H1 (cell line): ENCODE data around the gene PTPN13. TPM values are rescaled to one million over a fixed set of nuclear protein-coding genes. Genes with fewer than 3 reads are reported as not detected.

Experiments used
- CTCF ChIA-PET: fragments of 300-600 bp; sonication (Branson Sonifier 250); formaldehyde crosslinking; loops from one replicate; lab custom pipeline; 2021; ENCODE audit not compliant: partially characterized antibody; lab: Charles Lee
- POLR2A ChIA-PET: fragments of 300-600 bp; sonication (Branson Sonifier 250); formaldehyde crosslinking; loops from one replicate; lab custom pipeline; 2021; ENCODE audit warnings: inconsistent platforms; ENCODE audit not compliant: partially characterized antibody; lab: Charles Lee
- DNase-seq, 2 experiments: peaks; one replicate each; pipeline versions ENCODE4 v3.0.0 to v3.0.0-alpha.2; 2010 to 2022; ENCODE audit warnings: low spot score in 2 of 2, low read depth in 1 of 2, mixed read lengths in 1 of 2
- FAIRE-seq: peaks from 2 replicates; lab custom pipeline; 2011; peaks lifted over from hg19 to GRCh38; lab: Jason Lieb, UNC
- H2AFZ ChIP-seq: 2 replicates; pipeline ENCODE4 v1.8.1; 2012; ENCODE audit warnings: low read length, inconsistent platforms
- H2AK5ac ChIP-seq: 2 replicates; pipeline ENCODE4 v1.6.1; 2013; ENCODE audit warnings: low read depth, low read length
- H2BK120ac ChIP-seq: replicated peaks from 2 replicates; pipeline ENCODE3; 2013; ENCODE audit warnings: low read depth, low read length, inconsistent platforms
- H2BK12ac ChIP-seq: 2 replicates; pipeline ENCODE4 v1.6.1; 2013; ENCODE audit warnings: low read depth, low read length
- H2BK15ac ChIP-seq: 2 replicates; pipeline ENCODE4 v1.6.1; 2013; ENCODE audit warnings: low read length
- H2BK20ac ChIP-seq: 2 replicates; pipeline ENCODE4 v1.6.1; 2013; ENCODE audit warnings: low read length
- H2BK5ac ChIP-seq: 2 replicates; pipeline ENCODE4 v1.6.1; 2013; ENCODE audit warnings: low read depth, low read length
- H3K14ac ChIP-seq: 2 replicates; pipeline ENCODE4 v1.6.1; 2013; ENCODE audit warnings: inconsistent platforms; ENCODE audit not compliant: insufficient read length
- H3K18ac ChIP-seq: 2 replicates; pipeline ENCODE4 v1.6.1; 2013; ENCODE audit warnings: low read length; ENCODE audit errors: extremely low read depth
- H3K23ac ChIP-seq: 2 replicates; pipeline ENCODE4 v1.6.1; 2013; ENCODE audit warnings: inconsistent platforms; ENCODE audit not compliant: insufficient read length
- H3K23me2 ChIP-seq: 2 replicates; pipeline ENCODE4 v1.6.1; 2013; ENCODE audit warnings: low read depth, low read length
- H3K27ac ChIP-seq: 2 replicates; pipeline ENCODE4 v1.6.1; 2011; ENCODE audit warnings: low read depth, low read length, inconsistent platforms
- H3K27me3 ChIP-seq, 4 experiments: replicated peaks in 1 of 4; 1 replicate in 1 of 4; 2 replicates in 3 of 4; pipeline versions ENCODE4 v1.6.1 to v1.8.1; 2011 to 2013; ENCODE audit warnings: low read length in 3 of 4, mild to moderate bottlenecking in 3 of 4, inconsistent platforms in 2 of 4, mixed read lengths in 2 of 4, moderate library complexity in 1 of 4; ENCODE audit not compliant: control insufficient read depth in 3 of 4, insufficient read depth in 3 of 4; ENCODE audit errors: extremely low read depth in 1 of 4
- H3K36me3 ChIP-seq, 4 experiments: 2 replicates each; pipeline versions ENCODE4 v1.6.1 to v1.8.1; 2011 to 2013; ENCODE audit warnings: mild to moderate bottlenecking in 4 of 4, low read length in 3 of 4, moderate library complexity in 2 of 4, control low read depth in 1 of 4, inconsistent platforms in 1 of 4; ENCODE audit not compliant: insufficient read depth in 4 of 4, control insufficient read depth in 2 of 4
- H3K4ac ChIP-seq: replicated peaks from 2 replicates; pipeline ENCODE3; 2013; ENCODE audit warnings: low read length, low read depth, mixed read lengths, inconsistent platforms; ENCODE audit not compliant: insufficient read length
- H3K4me1 ChIP-seq, 4 experiments: replicated peaks in 1 of 4; 1 replicate in 1 of 4; 2 replicates in 3 of 4; pipeline versions ENCODE4 v1.6.1 to v1.8.1; 2011 to 2013; ENCODE audit warnings: low read length in 3 of 4, inconsistent platforms in 2 of 4, mixed read lengths in 1 of 4; ENCODE audit not compliant: insufficient read depth in 4 of 4, control insufficient read depth in 3 of 4
- H3K4me2 ChIP-seq, 2 experiments: 2 replicates each; pipeline versions ENCODE4 v1.6.1 to v1.8.1; 2011 to 2013; ENCODE audit warnings: low read depth in 2 of 2, low read length in 2 of 2, control low read depth in 1 of 2, inconsistent platforms in 1 of 2, mild to moderate bottlenecking in 1 of 2; ENCODE audit not compliant: insufficient read depth in 1 of 2
- H3K4me3 ChIP-seq, 4 experiments: fragments of 200-600, 300-600 bp in 1 of 4; sonication (generic), shearing (Covaris generic), sonication (Bioruptor Twin) in 1 of 4; 2 replicates each; pipeline versions ENCODE4 v1.5.1 to v1.8.1; 2011 to 2016; ENCODE audit warnings: low read length in 4 of 4, low read depth in 3 of 4, control low read depth in 2 of 4, inconsistent platforms in 2 of 4, mild to moderate bottlenecking in 2 of 4, mixed read lengths in 1 of 4, moderate library complexity in 1 of 4; ENCODE audit not compliant: insufficient read depth in 2 of 4; ENCODE audit errors: extremely low read depth in 1 of 4
- H3K56ac ChIP-seq: replicated peaks from 2 replicates; pipeline ENCODE3; 2013; ENCODE audit warnings: low read depth, mild to moderate bottlenecking, mixed read lengths, low read length, inconsistent platforms; ENCODE audit not compliant: insufficient read length
- H3K79me1 ChIP-seq: 2 replicates; pipeline ENCODE4 v1.6.1; 2013; ENCODE audit warnings: low read depth, low read length, control low read depth
- H3K79me2 ChIP-seq, 2 experiments: 2 replicates each; pipeline versions ENCODE4 v1.6.1 to v1.8.1; 2012 to 2013; ENCODE audit warnings: low read length in 2 of 2, mild to moderate bottlenecking in 2 of 2, inconsistent platforms in 1 of 2; ENCODE audit not compliant: insufficient read depth in 2 of 2, control insufficient read depth in 1 of 2
- H3K9ac ChIP-seq, 4 experiments: replicated peaks in 1 of 4; 1 replicate in 1 of 4; 2 replicates in 3 of 4; pipeline versions ENCODE4 v1.6.1 to v1.8.1; 2011 to 2013; ENCODE audit warnings: low read depth in 3 of 4, low read length in 3 of 4, control low read depth in 2 of 4, mild to moderate bottlenecking in 2 of 4, moderate library complexity in 2 of 4, inconsistent platforms in 1 of 4; ENCODE audit errors: extremely low read depth in 1 of 4
- H3K9me3 ChIP-seq, 2 experiments: 2 replicates each; pipeline versions ENCODE4 v1.6.1 to v1.8.1; 2012 to 2013; ENCODE audit warnings: mild to moderate bottlenecking in 2 of 2, moderate library complexity in 2 of 2, control low read depth in 1 of 2, inconsistent platforms in 1 of 2, low read depth in 1 of 2, low read length in 1 of 2, mixed read lengths in 1 of 2; ENCODE audit not compliant: insufficient read depth in 2 of 2
- H4K20me1 ChIP-seq, 2 experiments: replicated peaks in 1 of 2; 2 replicates each; pipeline versions ENCODE3 to v1.8.1; 2011 to 2013; ENCODE audit warnings: inconsistent platforms in 2 of 2, low read length in 2 of 2, mild to moderate bottlenecking in 1 of 2; ENCODE audit not compliant: insufficient read depth in 2 of 2, control insufficient read depth in 1 of 2
- H4K5ac ChIP-seq: 2 replicates; pipeline ENCODE4 v1.6.1; 2013; ENCODE audit warnings: low read length, low read depth, mixed read lengths, inconsistent platforms; ENCODE audit not compliant: insufficient read length
- H4K8ac ChIP-seq: 2 replicates; pipeline ENCODE4 v1.8.0; 2013; ENCODE audit warnings: mild to moderate bottlenecking, moderate library complexity, low read length, inconsistent platforms; ENCODE audit not compliant: insufficient read depth; ENCODE audit errors: extremely low read depth
- H4K91ac ChIP-seq: replicated peaks from 2 replicates; pipeline ENCODE3; 2013; ENCODE audit warnings: low read length, mixed read lengths, inconsistent platforms; ENCODE audit not compliant: insufficient read length
- FOSL1 ChIP-seq: IDR thresholded peaks from 2 replicates; pipeline ENCODE4 v1.6.1; 2011; ENCODE audit warnings: mild to moderate bottlenecking, low read depth, low read length, moderate library complexity; ENCODE audit not compliant: insufficient read depth
- HDAC2 ChIP-seq, 2 experiments: fragments of 300-600 bp in 1 of 2; sonication (generic) in 1 of 2; IDR thresholded peaks; 2 replicates each; pipeline ENCODE4 v1.6.1; 2011 to 2012; ENCODE audit warnings: low read depth in 2 of 2, low read length in 2 of 2, mild to moderate bottlenecking in 2 of 2, moderate library complexity in 2 of 2, borderline replicate concordance in 1 of 2, inconsistent platforms in 1 of 2
- POLR2A ChIP-seq, 2 experiments: IDR thresholded peaks; 1 replicate in 1 of 2; 2 replicates in 1 of 2; pipeline ENCODE4 v1.6.1; 2011; ENCODE audit warnings: low read depth in 2 of 2, low read length in 2 of 2, mild to moderate bottlenecking in 2 of 2; ENCODE audit errors: control extremely low read depth in 1 of 2
- POU5F1 ChIP-seq: IDR thresholded peaks from 2 replicates; pipeline ENCODE4 v1.6.1; 2011; ENCODE audit warnings: low read depth, mild to moderate bottlenecking, low read length, moderate library complexity
- RXRA ChIP-seq: IDR thresholded peaks from 2 replicates; pipeline ENCODE4 v1.6.1; 2011; ENCODE audit warnings: low read depth, mild to moderate bottlenecking, low read length, moderate library complexity; ENCODE audit not compliant: insufficient read depth
- TAF1 ChIP-seq: IDR thresholded peaks from 2 replicates; pipeline ENCODE4 v1.6.1; 2011; ENCODE audit warnings: mild to moderate bottlenecking, low read depth, low read length
- WGBS, 2 experiments: shearing (Covaris generic) in 1 of 2; methylation state at CpG; one replicate each; pipeline versions ENCODE4 v1.1.6 to v1.1.7; 2013 to 2015; ENCODE audit warnings: low lambda C conversion rate in 2 of 2, mixed read lengths in 2 of 2, inconsistent platforms in 1 of 2, low coverage in 1 of 2, missing lambda C conversion rate in 1 of 2; ENCODE audit not compliant: insufficient replicate concordance in 2 of 2, insufficient coverage in 1 of 2, insufficient read length in 1 of 2; ENCODE audit errors: extremely low coverage in 1 of 2, missing lambda C conversion rate in 1 of 2; 5-methylcytosine and 5-hydroxymethylcytosine counted together
- polyA plus RNA-seq, 7 experiments: library from polyadenylated mRNA; depleted of rRNA in 3 of 7; stranded (reverse) in 5 of 7; unstranded in 2 of 7; fragments of >200 nt in 5 of 7; fragments of 200-250 nt in 2 of 7; gene quantifications; 1 replicate in 5 of 7; 2 replicates in 1 of 7; 4 replicates in 1 of 7; pipeline versions ENCODE4 v1.2.1 to v1.2.3, GENCODE V29; 2011 to 2013; ENCODE audit warnings: missing spikeins in 2 of 7, mixed read lengths in 2 of 7
- total RNA-seq: library from RNA; stranded (reverse); fragmentation: NEBNext Ultra II Directional; extraction: Animal tissue kit (Norgen Biotek cat#: 25700); gene quantifications from 2 replicates; pipeline ENCODE4 v1.2.1, GENCODE V29; 2021

The PTPN13 gene
- total and polyA plus RNA-seq, 2 of the 8 experiments (the other 6 are each of a cell fraction or from before 2014, with no cell fraction given), result 12.7 to 57.9 TPM

GRCh38 chr4:86603311-86603885 lies 9.3 kb downstream of the PTPN13 start:
- Histone ChIP-seq H4K5ac (no peak overlapping the region), H2BK120ac (no peak overlapping the region), H2BK5ac (no peak overlapping the region), H4K8ac (no peak overlapping the region), H3K4ac (no peak overlapping the region), H3K9ac (no peak overlapping the region), H4K91ac (no peak overlapping the region), H3K23me2 (no peaks in the 10 kb centered on the region), H3K4me1 (no peaks in the 10 kb centered on the region), H2BK12ac (no peak overlapping the region), H3K36me3 (no peaks in the 10 kb centered on the region), H2BK20ac (no peak overlapping the region), H3K14ac (no peak overlapping the region), H3K79me2 (peaks cover 0 to 91% of the 10 kb centered on the region in 2 experiments; a peak in 3 of 4 replicates), H3K27ac (no peak overlapping the region), H3K23ac (no peak overlapping the region), H4K20me1 (peaks cover 2 to 4% of the 10 kb centered on the region in 2 experiments), H2BK15ac (no peak overlapping the region), H3K9me3 (no peaks in the 10 kb centered on the region), H3K4me2 (no peak overlapping the region), H2AFZ (no peak overlapping the region), H3K56ac (no peak overlapping the region), H3K4me3 (no peak overlapping the region), H3K27me3 (no peaks in the 10 kb centered on the region), H3K79me1 (no peaks in the 10 kb centered on the region; the same call in 1 of the 2 replicates), H2AK5ac (no peak overlapping the region), H3K18ac (no peak overlapping the region)
- FAIRE-seq, result no peak
- DNase-seq, result no peak
- 74% methylated on average over 1 of the region's 1 CpG; no CpG with 5 or more reads in 1 of the 2 experiments for WGBS, 2 experiments
- ChIA-PET CTCF (interaction anchor here (1.7 kb wide), 1 partner anchor 104 kb away, joined by 6 read pairs; no protein-coding TSS in a partner anchor), POLR2A (interaction anchor here (2.6 kb wide), 1 partner anchor 9 kb away, joined by 10 read pairs; the partner anchor contains the start of gene PTPN13)
- TF ChIP-seq FOSL1 (no peak), POU5F1 (no peak), TAF1 (no peak), RXRA (no peak), HDAC2 (IDR thresholded peaks at IDR 0.05; ENCODE audit: borderline replicate concordance in 1 of 2, low read depth in 2 of 2, low read length in 2 of 2) (no peak), POLR2A (IDR thresholded peaks at IDR 0.05; ENCODE audit: control extremely low read depth in 1 of 2, low read depth in 2 of 2, low read length in 2 of 2) (no peak)
